GM21619 (cell line): Measurements from ENCODE around the gene BRIX1.
A peak's percentile ranks its signal among the peaks of the same experiment; 100 is the strongest.

Experiments
- ATAC-seq: cut with Tn5 transposase; IDR thresholded peaks from one replicate; pipeline ENCODE4 v1.9.1; 2021; ENCODE audit not compliant: unreplicated experiment

BRIX1 gene, protein sequence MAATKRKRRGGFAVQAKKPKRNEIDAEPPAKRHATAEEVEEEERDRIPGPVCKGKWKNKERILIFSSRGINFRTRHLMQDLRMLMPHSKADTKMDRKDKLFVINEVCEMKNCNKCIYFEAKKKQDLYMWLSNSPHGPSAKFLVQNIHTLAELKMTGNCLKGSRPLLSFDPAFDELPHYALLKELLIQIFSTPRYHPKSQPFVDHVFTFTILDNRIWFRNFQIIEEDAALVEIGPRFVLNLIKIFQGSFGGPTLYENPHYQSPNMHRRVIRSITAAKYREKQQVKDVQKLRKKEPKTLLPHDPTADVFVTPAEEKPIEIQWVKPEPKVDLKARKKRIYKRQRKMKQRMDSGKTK

GRCh38 chr5:34915139-34915855 lies at the start of gene BRIX1, which contains the start of gene RAD1:
Gene BRIX1, plus strand, starts transcription at chr5:34915711. Its CDS starts 28 bp downstream, at chr5:34915739.
Gene RAD1, minus strand, starts transcription at chr5:34915504. Its CDS starts 612 bp downstream, at chr5:34914892.
- ATAC-seq: peak; percentile 98

DNA sequence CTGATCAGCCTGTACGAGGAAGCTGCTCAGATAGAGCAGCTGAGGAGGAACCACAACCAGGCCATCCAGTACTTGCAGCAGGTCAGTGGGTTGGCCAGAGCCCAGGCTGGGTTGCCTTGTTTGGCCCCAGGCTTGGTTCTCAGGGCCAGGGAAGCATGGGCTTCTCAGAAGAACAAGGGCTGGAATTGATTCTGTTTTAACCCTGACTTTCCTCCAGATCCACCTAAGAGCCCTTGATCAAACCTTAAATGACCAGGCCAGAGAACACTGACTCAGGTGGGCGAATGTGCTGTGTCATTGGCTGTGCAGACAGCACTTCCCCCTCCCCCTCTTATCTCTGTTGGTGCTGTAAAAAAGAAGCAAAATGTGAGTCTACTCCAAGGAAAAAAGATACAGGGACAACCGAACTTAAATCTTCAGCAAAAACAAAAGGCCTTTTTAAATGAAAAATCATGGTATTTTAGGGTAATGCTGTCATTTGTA lies 48.5 kb upstream of the BRIX1 start:
- ATAC-seq: no peak

DNA sequence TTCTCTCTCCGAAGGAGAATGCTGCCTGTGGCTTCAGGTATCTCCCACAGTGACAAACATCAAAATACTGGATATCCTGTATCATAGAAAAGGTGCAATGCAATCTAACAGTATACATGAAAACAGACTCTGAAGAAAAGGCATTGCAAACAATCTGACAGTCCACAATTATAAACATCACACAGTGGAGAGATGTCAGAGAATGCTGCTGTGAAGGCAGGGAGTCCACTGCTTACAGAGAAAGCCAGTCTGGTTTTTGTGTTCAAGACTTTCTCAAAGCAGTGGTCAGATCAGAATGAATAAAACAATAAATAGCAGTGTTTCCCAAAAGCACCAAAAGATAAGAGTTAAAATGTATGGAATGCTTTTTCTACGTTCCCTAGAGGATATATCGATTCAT lies 47.9 kb upstream of the BRIX1 start:
- ATAC-seq: no peak

DNA sequence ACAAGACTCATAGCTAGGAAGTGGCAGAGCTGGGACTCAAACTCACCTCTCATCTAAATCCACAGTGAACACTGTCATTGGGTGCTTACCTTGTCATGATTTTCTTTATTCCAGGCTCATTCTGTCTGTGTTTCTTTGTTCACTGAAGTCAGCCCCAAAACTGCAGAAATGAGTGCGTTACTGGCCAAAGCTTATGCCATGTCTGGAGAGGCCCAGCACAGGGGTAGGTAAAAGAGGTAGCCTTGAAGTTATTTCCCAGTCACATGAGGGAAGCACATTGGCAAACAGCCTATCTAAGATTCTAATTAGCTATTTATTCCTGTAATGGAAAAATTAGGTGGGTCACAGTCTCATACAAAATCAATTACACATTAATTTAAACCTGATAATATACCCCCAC lies 46.7 kb upstream of the BRIX1 start:
- no peak for ATAC-seq

DNA sequence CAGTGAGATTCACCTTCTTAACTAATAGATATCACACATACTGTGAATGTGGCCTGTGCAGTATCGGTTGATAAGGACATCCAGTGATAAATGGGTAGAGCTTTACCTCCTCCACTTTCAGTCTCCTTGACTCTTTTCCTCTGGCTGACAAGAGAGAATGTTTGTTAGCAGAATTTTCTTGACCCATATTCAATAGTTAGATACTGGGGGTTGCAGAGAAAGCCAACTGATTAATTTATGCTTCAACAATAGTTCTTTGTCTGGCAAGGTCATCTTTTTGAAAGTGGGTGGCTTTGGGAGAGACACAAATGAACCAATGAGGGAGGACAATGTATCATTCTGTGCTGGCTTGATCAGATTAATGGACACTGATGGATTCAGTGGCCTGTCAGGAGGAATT lies 46.3 kb upstream of the BRIX1 start:
- ATAC-seq: no peak

DNA sequence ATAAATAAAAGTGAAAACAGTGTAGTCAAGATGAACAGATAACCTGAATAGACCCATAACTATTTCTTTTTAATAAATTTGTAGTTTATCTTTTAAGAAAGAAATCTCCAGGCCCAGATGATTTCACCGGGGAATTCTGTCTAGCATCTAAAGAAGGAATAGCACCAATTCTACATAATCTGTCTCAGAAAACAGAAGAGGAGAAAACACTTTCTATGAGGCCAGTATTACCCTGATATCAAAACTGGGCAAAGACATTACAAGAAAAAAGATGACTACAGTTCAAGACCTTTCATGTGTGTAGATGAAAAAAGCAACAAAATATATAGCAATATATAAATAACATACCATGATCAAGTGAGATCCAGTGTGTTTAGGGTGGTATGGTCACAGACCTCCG lies 45.1 kb upstream of the BRIX1 start:
- ATAC-seq: no peak

DNA sequence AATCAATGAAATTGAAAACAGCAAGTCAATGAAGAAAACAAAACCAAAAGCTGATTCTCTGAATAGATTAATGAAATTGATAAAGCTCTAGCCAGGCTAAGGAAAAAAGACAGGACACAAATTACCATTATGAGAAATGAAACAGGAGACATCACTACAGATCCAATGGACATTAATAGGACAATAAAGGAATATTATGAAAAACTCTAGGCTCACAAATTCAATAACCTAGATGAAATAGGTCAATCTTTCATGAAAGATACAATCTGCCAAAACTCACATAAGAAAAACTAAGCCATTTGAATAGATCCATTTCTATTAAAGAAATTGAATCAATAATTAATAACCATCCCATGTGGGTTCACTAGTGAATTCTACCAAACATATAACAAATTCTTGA lies 39.2 kb upstream of the BRIX1 start:
- no peak for ATAC-seq

GRCh38 chr5:34881246-34881645 lies 34.3 kb upstream of the BRIX1 start:
- ATAC-seq: no peak

- no peak for ATAC-seq
Measured at GRCh38 chr5:34886392-34887119, 29.0 kb upstream of the BRIX1 start.

GRCh38 chr5:34889394-34889793 lies 26.1 kb upstream of the BRIX1 start:
- ATAC-seq: no peak

GRCh38 chr5:34891981-34892380 lies 23.5 kb upstream of the BRIX1 start:
- ATAC-seq: no peak

- ATAC-seq: no peak
Measured at GRCh38 chr5:34892414-34892813, 23.1 kb upstream of the BRIX1 start.

DNA sequence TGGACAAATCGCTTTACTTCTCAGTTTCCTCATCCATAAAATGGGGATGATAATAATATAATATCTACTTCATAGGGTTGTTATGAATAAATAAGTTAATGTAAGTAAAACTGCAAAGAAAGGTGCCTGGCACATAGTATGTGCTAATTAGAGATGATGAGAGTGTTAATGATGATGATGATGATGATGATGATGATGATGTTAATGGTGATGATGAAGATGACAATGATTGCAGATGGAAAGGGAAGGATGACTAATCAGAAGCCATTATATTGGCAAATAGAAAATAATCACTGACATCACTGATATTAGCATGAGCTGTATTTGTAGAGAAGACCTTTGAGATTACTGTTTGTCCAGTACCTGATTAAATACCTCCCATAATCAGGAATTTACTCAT lies 20.8 kb upstream of the BRIX1 start:
- ATAC-seq: no peak

- no peak for ATAC-seq
Measured at GRCh38 chr5:34895641-34896419, 19.7 kb upstream of the BRIX1 start.

GRCh38 chr5:34897646-34898045 lies 17.9 kb upstream of the BRIX1 start:
- ATAC-seq: no peak

- ATAC-seq: peak; percentile 89
Measured at GRCh38 chr5:34898258-34898895, 17.1 kb upstream of the BRIX1 start.

- no peak for ATAC-seq
Measured at GRCh38 chr5:34899066-34899465, 16.4 kb upstream of the BRIX1 start.

DNA sequence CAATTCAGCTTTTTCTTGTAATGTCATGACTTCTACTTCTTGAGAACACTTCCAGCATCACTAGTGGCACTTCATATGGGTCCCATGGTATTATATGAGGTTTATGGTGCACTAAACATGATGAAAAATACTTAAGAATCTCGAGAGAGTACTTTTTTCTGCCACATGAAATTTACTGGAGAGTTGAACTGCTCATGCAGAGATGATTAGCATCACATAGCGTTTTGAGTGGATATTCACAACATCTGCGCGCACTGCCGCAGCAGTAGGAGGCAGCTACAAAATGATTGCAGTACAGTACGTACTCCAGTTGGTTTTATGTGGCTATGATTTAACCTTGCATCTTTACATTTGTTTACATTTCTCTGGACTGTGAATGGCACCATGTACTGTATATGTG lies 14.9 kb upstream of the BRIX1 start:
- no peak for ATAC-seq

GRCh38 chr5:34903260-34903659 lies 12.3 kb upstream of the BRIX1 start:
- ATAC-seq: no peak

DNA sequence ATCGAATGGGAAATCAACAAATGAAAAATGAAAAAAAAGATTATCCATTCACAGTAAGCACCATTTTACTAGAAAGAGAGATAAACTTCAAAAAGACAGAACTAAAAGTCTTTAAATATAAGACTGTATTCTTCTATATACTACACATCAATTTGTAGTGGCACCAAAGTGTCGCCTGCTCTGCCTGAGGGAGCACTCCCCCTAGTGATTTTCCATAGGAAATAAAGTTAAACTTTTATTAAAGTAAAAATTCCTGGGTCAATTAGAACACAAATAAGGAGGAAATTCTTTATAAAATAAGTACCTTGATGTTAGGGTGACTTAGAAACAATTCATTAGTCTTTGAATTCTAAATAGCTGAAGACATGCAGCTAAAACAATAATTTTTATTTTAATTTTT lies 9.9 kb upstream of the BRIX1 start:
- no peak for ATAC-seq
